HG02840 (cell line): ENCODE measurements around the gene BPIFA1.

Source experiments
- ATAC-seq: cut with Tn5 transposase; IDR thresholded peaks from one replicate; pipeline ENCODE4 v1.9.1; 2021; ENCODE audit warnings: mild to moderate bottlenecking, moderate library complexity, moderate number of reproducible peaks; ENCODE audit not compliant: unreplicated experiment, low FRiP score

Gene BPIFA1

DNA sequence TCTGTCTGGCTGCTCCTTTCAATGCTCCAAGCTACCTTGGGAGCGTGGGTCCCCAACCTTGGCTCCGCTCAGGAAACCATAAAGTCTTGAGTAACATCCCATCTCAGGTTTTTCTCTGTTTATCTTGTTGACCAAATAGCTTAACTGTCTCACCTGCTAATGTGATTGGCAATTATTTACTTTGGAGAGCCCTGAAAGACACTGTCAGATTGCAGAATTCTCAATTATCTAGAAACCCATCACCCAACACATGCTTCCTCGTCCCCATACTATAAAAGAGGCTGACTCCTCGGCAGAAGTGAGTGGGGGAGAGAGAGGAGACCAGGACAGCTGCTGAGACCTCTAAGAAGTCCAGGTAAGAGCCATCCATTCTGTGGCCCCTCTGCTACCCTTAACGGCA lies at the start of gene BPIFA1:
TSS of gene BPIFA1 (plus strand) at position 301 of the 400 bp plus-strand sequence. CDS start 1,716 bp downstream, outside the sequence.
- no peak for ATAC-seq

DNA sequence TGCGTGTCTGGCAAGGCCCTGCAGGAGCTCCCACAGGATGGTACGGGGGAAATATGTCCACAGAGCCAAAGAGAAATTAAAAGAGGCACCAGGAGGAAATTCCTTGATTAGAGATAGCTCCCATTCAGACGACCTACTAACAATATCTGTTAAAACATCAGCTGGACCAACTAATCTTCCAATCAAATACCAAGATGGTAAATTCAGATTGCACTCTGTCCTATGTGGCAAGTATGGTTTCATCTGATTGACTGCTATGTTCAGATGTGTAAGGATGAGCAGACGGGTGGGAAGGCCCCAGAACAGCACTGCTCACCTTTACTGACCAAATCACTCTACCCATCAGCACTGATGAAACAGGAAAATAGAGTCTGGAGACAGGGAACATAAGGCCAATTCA lies 48.3 kb upstream of the BPIFA1 start:
- ATAC-seq: no peak

DNA sequence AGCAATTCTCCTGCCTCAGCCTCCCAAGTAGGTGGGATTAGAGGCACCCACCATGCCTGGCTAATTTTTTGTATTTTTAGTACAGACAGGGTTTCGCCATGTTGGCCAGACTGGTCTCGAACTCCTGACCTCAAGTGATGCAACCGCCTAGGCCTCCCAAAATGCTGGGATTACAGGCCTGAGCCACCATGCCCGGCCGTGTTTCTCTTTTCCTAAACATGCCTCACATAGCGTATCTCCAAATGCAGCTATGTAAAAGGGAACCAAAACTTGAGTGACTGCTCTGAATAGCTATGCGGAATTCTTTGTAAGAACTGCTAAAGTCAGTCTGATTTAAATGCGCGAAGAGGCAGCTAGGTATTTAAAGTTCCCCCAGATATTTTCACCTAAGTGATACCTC lies 47.4 kb upstream of the BPIFA1 start:
- ATAC-seq: no peak

DNA sequence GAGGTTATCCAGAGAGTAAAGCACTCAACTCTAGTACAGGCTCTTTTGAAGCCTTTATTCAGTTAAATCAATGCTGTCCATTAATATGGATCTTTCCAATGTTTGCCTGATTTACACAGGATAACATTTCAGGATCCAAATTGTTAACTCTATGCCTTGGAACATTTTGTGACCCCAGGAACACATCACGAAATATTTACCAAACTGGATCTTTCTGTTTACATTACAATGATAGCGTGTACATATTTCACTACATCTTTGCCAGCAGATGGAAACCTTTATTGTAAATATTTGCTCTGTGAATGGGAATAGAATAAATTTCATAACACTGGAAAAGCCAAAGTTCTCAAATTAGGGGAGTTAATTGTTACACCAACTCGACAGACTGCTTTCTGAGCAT lies 44.3 kb upstream of the BPIFA1 start:
- ATAC-seq: no peak

DNA sequence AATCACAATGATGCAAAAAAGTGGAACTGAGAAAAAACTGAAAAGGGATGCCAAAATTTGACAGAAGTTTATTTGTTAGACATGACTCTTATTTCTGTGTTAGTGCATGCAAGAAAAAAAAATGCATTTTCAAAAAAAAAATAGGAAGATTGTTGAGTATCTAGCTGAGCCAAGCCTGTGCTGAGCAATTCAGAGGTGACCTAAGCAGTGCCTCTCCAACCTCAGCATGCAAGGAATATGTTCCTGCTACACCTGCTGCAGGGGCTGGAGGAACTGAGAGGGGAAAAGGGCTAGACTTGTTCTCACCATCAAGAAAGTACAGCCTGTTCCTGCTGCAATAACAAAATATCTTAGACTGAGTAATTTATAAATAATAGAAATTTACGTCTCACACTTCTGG lies 43.8 kb upstream of the BPIFA1 start:
- ATAC-seq: no peak

DNA sequence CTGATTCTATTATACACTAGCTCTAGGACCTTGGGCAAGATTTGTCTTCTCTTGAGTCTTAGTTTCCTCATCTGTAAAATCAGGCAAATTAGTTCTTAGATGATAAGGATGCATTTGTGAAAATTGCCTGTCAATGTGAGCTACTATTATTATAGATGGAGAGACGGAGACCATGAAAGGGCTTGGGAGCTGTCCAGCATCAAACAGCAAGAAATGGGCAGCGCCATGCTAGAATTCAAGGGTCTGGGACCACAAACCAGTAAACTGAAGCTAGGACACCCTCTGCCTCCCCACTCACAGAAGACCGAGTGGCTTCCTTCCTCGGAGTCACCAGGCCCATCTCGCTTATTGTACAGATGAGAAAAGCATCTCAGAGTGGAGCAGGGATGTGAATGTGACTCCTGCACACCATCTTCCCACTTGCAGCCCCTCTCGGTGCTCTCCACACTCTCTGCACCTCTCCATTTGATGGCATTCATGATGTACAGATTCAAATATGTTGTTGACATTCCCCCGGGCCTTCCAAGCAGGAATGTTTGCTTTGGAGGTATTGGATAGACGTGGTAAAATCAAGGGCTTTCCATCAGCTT lies 42.8 kb upstream of the BPIFA1 start:
- no peak for ATAC-seq

DNA sequence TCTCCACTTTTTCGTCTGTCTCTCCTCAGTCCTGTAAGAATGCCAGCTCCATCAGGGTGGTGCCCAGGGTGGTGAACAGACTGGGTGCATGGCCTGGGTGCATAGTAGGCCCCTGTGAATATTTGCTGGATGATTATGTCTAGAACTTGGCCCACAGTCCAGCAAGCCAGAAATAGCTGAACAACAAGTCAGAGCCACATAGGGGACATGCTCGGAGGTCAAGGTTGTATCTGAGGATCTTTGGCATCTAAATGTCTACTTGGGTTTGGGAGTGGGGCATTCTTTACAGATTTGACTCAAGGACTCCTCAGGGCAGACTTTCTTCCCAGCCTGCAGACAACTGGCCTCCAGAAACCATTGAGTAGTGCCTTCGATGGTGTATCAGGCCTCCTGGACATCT lies 36.8 kb upstream of the BPIFA1 start:
- no peak for ATAC-seq

DNA sequence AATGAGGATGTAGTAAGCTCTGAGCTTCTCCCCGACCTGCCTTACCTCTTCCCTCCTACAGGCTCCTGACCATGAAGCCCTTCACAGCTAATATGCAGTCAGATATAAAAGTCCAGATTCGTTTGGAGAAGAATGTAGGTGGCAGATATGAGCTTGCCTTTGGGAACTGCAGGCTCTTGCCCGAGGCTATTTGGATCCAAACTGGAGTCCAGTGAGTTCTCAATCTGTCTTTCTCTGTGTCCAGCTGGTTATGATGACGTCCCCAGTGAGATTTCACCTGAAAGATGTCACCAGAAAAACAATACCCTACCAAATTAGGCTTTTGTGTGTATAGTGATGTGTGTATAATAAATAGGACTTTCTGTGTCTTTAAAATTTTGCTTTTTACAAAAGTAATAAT lies 33.3 kb upstream of the BPIFA1 start:
- ATAC-seq: no peak

DNA sequence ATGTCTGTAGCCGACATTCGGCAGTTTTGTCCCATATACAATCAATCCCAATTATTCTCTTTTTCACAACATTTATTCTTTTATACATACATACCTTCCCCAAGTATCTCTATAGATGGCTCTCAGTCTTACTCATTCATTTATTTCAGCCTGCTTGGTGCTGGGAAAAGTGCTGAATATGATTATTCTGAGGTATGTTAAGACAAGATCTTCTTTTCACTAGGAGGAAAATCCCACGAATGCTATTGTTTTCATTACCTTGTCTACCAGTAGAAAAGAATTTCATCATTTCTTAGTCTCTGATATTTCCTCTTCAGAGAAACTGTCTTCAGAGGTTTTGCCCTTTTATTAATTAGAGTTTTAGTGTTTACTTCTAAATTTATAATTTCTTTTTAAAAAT lies 32.4 kb upstream of the BPIFA1 start:
- ATAC-seq: no peak

DNA sequence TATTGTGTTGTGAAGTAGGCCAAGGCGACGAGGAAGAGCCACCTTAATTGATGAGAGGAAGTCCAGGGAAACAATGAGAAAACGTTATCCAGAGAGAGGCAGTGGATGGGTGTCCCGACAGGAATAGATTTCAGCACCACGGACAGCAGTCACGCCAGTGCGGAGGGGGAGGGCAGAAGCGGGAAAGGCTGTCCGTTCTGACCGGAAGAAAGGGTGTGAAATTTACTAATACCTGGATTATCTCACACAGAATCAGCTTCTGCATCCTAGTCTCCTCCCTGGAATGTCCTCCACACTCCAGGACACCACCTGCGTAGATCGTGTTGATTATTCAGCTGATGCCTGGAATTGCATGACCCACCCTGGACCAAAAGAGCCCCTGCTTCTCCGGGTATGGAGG lies 26.0 kb upstream of the BPIFA1 start:
- no peak for ATAC-seq

DNA sequence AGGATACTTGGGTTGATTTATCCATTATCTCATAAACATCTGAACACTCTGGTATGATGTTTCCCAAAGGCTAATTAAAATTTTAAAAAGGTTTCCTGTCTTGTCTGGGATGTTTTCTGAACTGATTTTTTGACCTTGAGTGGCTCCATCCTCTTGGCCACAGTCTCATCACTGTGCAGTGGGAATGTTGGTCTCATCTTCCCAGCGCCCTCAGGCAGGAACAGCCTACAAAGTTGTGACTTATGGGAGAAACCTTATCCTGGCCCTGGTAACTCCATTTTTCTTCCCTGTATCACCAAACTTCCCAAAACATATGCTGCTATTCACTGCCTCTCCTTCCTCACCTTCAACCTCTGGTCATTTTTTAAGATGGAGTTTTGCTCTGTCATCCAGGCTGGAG lies 25.4 kb upstream of the BPIFA1 start:
- no peak for ATAC-seq

DNA sequence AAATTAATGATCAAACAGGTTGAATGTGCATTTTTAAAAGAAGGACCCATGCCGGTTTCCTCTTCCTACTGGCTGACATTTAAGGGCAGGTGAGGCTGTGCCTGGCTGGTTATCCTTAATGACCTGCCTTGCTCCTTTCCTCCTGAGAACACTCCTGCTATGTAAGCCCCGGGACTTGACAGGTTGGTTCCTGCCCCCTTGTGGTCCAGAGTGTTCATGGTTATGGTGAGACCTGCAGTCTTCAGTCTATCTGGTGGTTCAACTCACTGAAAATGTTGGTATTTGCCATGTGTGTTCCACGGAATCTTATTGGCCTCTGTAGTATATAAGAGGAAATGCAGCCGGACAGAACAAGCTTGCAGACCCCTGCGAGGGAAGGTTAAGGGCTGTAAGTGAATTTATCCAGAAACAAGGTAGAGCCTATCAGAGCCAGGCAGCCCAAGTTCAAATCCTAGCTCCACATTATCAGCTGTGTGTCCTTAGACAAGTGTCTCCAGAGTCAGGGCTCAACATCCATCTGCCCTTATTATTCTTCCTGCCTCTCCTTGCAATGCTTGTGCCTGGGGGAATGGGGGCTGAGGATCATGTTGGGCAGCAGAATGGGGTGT lies 23.9 kb upstream of the BPIFA1 start:
- ATAC-seq: no peak

DNA sequence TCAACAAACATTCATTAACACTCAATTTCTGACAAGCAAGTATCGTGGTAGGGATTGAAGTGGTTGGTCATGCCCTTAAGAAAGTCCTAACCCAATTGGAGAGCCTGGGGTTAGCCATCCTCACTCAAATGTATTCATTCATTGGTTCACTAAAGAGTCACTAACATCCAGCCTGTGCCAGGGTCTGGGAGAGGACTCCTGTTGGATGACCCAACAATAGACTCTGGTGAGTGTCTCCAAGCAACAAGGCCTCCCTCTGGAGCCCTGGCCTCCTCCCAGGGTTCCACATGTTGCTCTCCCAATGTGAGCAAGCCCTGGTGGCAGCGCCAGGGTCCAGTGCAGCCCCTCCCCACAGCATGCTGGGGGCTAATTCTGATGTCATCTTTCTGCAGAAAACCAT lies 18.7 kb upstream of the BPIFA1 start, which contains the start of gene BPIFA3:
TSS of gene BPIFA3 (plus strand) at position 301 of the 400 bp plus-strand sequence. CDS start 185 bp downstream, outside the sequence.
- no peak for ATAC-seq

DNA sequence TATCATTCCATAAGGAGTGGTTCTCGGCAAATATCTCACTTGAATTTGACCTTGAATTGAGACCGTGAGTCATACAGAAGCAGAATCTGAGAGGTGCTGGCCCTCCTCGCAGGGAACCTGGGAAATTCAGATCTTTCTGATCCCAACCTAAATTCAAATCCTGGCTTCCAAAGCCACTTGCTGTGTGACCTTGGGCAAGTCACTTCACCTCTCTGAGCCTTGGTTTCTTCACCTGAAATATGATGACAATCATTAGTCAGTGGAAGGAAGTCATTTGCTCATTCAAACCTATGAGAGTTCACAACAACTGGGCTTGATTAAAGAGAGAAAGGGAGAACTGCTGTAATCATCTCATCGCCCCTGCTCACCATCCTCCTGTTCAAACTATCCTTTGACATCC lies 11.4 kb upstream of the BPIFA1 start:
- no peak for ATAC-seq

DNA sequence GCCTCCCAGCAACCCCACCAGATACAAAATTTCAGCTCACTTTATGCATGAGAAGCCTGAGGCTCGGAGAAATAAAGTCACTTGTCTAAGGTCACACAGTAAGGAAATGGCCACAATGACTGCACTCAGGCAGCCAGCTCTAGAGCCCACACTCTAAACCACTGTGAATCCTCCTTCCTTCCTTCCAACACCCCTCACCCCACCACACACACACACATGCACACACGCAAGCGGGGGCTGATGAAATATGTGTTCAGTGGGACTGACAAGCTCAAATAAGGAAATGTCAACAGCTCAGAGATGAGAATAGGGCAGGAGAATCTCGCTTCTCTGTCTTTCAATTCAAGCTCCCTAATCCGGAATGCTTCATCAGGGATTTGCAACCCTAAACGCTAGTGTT lies 6.0 kb upstream of the BPIFA1 start:
- ATAC-seq: no peak

DNA sequence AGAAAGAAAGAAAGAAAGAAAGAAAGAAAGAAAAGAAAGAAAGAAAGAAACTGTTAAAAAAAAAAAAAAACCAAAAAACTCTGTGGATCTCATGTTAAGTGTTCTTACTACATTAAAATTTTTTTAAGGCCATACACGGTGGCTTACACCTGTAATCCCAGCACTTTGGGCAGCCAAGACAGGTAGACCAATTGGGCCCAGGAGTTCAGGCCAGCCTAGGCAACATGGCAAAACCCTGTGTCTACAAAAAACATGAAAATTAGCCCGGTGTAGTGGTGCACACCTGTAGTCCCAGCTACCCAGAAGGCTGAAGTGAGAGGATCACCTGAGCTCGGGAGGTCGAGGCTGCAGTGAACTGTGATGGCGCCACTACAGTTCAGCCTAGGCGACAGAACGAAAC lies 4.6 kb upstream of the BPIFA1 start:
- ATAC-seq: no peak

DNA sequence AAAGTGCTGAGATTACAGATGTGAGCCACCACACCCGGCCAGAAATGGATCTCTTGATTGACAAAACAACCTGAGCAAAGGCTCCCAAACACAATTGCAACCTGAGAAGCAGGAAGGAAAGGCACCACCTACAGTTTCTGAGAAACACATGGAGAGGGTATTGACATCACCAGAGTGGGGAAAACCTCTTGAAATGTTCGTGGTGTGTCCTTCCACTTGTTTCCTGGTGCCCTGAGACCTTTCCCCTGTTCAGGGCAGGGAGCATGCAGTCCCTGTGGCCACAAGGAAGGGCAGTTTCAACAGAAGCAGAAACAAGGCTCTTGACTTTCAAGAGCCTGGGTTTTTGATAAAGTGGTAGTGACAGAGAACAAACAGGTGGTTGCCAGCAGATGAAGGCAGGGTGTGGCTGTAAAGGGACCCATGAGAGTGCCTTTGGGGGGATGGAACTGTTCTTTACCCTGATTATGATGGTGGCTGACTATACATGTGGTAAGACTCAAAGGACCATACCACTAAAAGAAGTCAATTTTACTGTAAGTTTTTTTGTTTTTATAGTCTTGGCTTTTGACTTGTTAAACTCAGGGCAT lies 3.2 kb upstream of the BPIFA1 start:
- ATAC-seq: no peak

DNA sequence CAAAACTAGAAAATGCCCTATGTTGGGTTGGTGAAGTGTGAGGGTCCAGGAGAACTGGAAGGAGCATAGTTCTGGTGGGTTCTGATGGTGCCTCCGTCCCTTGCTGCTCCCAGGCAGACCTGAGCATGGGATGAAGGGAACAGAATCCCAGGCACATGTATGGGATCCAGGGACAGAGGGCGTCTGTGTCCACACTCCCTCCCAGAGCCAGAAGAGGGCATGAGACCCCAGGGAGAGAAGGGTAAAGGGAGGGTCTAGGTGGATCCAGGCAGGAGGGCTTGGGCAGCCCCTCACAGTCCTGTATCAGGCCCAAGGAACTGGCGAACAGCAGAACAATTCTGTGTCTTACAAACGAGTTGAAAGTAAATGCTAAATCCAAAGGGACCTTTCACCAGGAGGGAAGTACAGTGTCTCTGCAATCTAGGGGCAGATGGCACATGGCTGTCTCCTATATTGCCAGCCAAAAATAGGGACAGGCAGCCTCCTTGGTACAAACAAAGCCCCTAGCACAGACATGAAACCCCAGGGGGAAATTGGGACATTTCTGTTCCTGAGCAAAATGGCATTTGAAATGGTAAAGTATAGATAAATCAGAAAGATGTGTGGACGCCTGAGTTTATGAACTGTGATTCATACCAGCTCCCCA lies 2.5 kb upstream of the BPIFA1 start:
- no peak for ATAC-seq

DNA sequence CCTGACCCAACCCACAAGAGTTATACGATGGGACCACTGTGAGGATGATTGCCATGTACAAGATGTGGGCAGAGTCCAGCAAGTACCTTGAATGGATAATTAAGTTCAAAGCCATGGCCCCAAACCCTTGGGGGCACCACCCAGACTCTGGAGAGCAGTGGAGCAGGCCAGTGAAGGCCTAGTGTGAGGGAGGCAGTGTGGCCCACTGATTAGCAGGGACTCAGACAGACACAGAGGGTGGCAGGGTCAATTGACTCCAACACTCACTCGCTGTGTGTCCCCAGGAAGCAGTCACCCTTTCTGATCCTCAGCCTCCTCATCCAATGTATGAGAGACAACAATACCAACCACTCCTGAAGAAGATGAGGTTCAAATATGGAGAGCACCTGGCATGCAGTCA lies 1.7 kb upstream of the BPIFA1 start:
- no peak for ATAC-seq

DNA sequence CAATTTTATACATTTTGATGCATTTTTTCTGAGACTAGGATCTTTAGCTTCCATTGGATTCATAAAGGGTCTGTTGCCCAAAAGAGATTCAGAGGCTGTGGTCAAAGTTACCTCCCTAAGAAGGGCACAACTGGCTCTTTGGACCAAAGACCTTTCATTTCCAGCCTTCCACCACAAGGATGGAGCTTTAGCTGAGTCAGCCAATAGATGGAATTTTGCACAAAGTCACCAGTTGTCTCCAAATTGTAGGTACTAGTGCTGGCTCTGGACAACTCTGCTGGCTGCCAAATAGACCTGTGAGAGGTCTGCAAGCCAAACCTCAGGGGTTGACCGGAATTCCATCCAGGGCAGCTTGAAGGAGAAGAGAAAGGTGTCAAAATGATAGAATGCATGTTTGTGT lies 555 bp downstream of the BPIFA1 start:
- no peak for ATAC-seq

DNA sequence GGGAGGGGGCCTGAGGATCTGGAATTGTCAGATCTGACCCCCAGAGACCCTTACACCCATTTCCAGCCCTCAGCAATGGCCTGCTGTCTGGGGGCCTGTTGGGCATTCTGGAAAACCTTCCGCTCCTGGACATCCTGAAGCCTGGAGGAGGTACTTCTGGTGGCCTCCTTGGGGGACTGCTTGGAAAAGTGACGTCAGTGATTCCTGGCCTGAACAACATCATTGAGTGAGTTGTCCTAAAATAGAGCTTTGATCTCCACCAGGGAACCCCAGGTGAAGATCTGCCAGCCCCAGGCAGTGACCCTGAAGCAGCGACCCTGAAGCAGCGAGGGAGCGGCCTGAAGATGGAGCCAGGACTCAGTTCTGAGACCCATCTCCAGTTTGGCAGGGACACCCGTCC lies 2.2 kb downstream of the BPIFA1 start:
- ATAC-seq: no peak

DNA sequence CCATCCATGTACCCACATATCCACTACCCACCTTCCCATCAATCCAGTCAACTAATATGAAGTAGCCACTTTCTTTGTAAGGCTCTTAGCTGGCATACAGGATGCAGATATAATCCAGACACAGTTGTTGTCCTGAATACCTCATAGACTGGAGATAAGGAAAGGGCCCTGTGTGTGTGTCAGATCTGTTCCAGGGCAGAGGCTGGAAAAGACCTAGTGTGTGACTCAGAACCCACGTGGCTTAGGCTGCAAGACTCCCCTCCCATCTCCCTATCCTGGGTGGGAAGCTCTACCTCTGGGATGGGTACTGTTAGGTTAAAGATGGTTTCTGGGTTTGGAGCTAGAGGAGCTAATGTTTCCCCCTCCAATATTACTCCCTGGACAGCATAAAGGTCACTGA lies 3.6 kb downstream of the BPIFA1 start:
- no peak for ATAC-seq
